HepG2 (cell line): Measurements from ENCODE around the gene SVOP. TPM values are rescaled to one million over a fixed set of nuclear protein-coding genes. Genes with fewer than 3 reads are reported as not detected.

ENCODE experiments used
- FLYWCH1 ChIP-seq: sonication (generic); formaldehyde crosslinking; IDR thresholded peaks from 2 replicates; pipeline ENCODE4 v1.8.1; 2023; ENCODE audit warnings: mild to moderate bottlenecking, missing genetic modification reagents
- GATAD1 ChIP-seq: IDR thresholded peaks from 2 replicates; pipeline ENCODE4 v1.6.1; 2016; ENCODE audit warnings: missing genetic modification reagents, missing compliant biosample characterization
- IKZF1 ChIP-seq: fragments of 450-650 bp; IDR thresholded peaks from 2 replicates; pipeline ENCODE4 v1.7.1; 2016
- JDP2 ChIP-seq: sonication (generic); formaldehyde crosslinking; IDR thresholded peaks from 2 replicates; pipeline ENCODE4 v1.8.1; 2022; ENCODE audit warnings: missing genetic modification reagents, borderline replicate concordance
- KMT2B ChIP-seq: IDR thresholded peaks from 2 replicates; pipeline ENCODE4 v1.6.1; 2016; ENCODE audit warnings: missing genetic modification reagents, missing compliant biosample characterization
- MXD4 ChIP-seq: IDR thresholded peaks from 2 replicates; pipeline ENCODE4 v1.6.1; 2016; ENCODE audit warnings: mild to moderate bottlenecking, missing biosample characterization, missing genetic modification reagents
- PCBP2 ChIP-seq: fragments of 200-400 bp; formaldehyde crosslinking; optimal IDR thresholded peaks from 2 replicates; pipeline ENCODE3; 2018; ENCODE audit warnings: low read length, low read depth; ENCODE audit not compliant: poor library complexity, severe bottlenecking
- REL ChIP-seq: sonication (generic); formaldehyde crosslinking; conservative IDR thresholded peaks from 2 replicates; pipeline ENCODE4 v1.8.0; 2022; ENCODE audit warnings: mild to moderate bottlenecking, missing genetic modification reagents, moderate library complexity
- REXO4 ChIP-seq: sonication (generic); formaldehyde crosslinking; IDR thresholded peaks from 2 replicates; pipeline ENCODE4 v1.8.0; 2022; ENCODE audit warnings: missing genetic modification reagents, mild to moderate bottlenecking, borderline replicate concordance
- ZMYM3 ChIP-seq: sonication (generic); formaldehyde crosslinking; IDR thresholded peaks from 2 replicates; pipeline ENCODE4 v1.5.1; 2020; ENCODE audit warnings: mild to moderate bottlenecking, missing genetic modification reagents
- ZNF253 ChIP-seq: sonication (generic); formaldehyde crosslinking; IDR thresholded peaks from 2 replicates; pipeline ENCODE4 v1.8.0; 2022; ENCODE audit warnings: mild to moderate bottlenecking, missing genetic modification reagents, borderline replicate concordance
- ZNF33A ChIP-seq: sonication (generic); formaldehyde crosslinking; IDR thresholded peaks from 2 replicates; pipeline ENCODE4 v1.5.1; 2020; ENCODE audit warnings: missing genetic modification reagents, mild to moderate bottlenecking, moderate library complexity, borderline replicate concordance
- ZNF678 ChIP-seq: sonication (generic); formaldehyde crosslinking; IDR thresholded peaks from 2 replicates; pipeline ENCODE4 v1.4.0; 2020; ENCODE audit warnings: mild to moderate bottlenecking, missing genetic modification reagents
- polyA plus RNA-seq, 8 experiments: library from polyadenylated mRNA; depleted of rRNA in 3 of 8; stranded (reverse) in 7 of 8; unstranded in 1 of 8; fragments of >200 nt; fragmentation: Illumina TruSeq in 4 of 8; extraction: Trizol in 4 of 8; gene quantifications; 2 replicates each; pipeline versions ENCODE4 v1.2.1 to v1.2.3, GENCODE V29; 2011 to 2016; ENCODE audit warnings: low read depth in 4 of 8, missing spikeins in 1 of 8, mixed read lengths in 1 of 8; ENCODE audit not compliant: insufficient read depth in 1 of 8
- total RNA-seq, 5 experiments: library from RNA; depleted of rRNA; stranded (reverse); fragments of >200 nt; fragmentation: Illumina TruSeq; extraction: Trizol; gene quantifications; 2 replicates each; pipeline ENCODE4 v1.2.3, GENCODE V29; 2016; ENCODE audit warnings: low read depth in 1 of 5
- TF ChIP-seq, protein P1 (sequence below): sonication (generic); formaldehyde crosslinking; IDR thresholded peaks from 2 replicates; pipeline ENCODE4 v1.4.0; 2020; ENCODE audit warnings: missing genetic modification reagents, borderline replicate concordance
- TF ChIP-seq, protein P2 (sequence below): IDR thresholded peaks from 2 replicates; pipeline ENCODE4 v1.6.1; 2016; ENCODE audit warnings: missing genetic modification reagents, missing compliant biosample characterization
- TF ChIP-seq, protein P3 (sequence below): sonication (generic); formaldehyde crosslinking; IDR thresholded peaks from 2 replicates; pipeline ENCODE4 v1.4.0; 2020; ENCODE audit warnings: missing genetic modification reagents
- TF ChIP-seq, protein P4 (sequence below): sonication (generic); formaldehyde crosslinking; IDR thresholded peaks from 2 replicates; pipeline ENCODE4 v1.8.0; 2022; ENCODE audit warnings: mild to moderate bottlenecking, missing genetic modification reagents, moderate library complexity
- TF ChIP-seq, protein P5 (sequence below): sonication (generic); formaldehyde crosslinking; IDR thresholded peaks from 2 replicates; pipeline ENCODE4 v1.5.1; 2020; ENCODE audit warnings: missing genetic modification reagents, mild to moderate bottlenecking, borderline replicate concordance

SVOP gene
- total and polyA plus RNA-seq, 2 of the 13 experiments (the other 11 are each of a cell fraction or from before 2014, with no cell fraction given) = not detected

DNA sequence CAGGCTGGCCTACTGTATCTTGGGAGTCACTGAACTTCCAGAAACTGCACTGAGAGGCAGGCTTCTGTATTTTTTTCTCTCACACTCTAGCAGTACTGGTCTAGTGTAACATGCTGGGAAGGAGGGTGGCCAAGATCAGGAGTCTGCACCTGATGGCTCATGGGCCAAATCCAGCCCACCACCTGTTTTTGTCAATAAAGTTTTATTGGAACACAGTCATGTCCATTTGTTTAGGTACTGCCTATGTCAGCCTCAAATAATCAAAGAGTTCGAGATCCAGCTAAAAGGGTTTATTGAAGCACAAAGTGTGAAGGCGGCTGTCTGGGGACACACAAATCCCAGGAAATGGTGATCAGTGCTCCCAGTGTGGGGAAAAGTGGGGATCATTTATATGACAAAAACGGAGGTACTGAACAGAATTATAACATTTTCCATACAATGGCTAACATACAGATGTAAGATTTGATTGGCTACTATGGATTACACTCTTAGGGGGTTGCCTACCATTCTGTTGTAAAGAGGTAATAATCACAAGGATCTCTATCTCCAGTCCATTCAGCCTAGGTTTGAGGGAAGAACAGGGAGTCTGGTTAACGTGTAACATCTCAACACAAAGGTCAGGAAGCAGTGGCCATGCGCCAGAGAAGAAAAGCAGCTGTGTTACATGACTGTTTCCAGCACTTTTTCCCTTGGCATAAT is 44.4 kb upstream of the SVOP start (continued):
- TF ChIP-seq, protein P1, sequence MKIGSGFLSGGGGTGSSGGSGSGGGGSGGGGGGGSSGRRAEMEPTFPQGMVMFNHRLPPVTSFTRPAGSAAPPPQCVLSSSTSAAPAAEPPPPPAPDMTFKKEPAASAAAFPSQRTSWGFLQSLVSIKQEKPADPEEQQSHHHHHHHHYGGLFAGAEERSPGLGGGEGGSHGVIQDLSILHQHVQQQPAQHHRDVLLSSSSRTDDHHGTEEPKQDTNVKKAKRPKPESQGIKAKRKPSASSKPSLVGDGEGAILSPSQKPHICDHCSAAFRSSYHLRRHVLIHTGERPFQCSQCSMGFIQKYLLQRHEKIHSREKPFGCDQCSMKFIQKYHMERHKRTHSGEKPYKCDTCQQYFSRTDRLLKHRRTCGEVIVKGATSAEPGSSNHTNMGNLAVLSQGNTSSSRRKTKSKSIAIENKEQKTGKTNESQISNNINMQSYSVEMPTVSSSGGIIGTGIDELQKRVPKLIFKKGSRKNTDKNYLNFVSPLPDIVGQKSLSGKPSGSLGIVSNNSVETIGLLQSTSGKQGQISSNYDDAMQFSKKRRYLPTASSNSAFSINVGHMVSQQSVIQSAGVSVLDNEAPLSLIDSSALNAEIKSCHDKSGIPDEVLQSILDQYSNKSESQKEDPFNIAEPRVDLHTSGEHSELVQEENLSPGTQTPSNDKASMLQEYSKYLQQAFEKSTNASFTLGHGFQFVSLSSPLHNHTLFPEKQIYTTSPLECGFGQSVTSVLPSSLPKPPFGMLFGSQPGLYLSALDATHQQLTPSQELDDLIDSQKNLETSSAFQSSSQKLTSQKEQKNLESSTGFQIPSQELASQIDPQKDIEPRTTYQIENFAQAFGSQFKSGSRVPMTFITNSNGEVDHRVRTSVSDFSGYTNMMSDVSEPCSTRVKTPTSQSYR (CRISPR knock-in tag) = no peak
- TF ChIP-seq REXO4 (CRISPR knock-in tag) (no peak), ZNF33A (CRISPR knock-in tag) (no peak), IKZF1 (no peak), MXD4 (no peak), GATAD1 (CRISPR knock-in tag) (peak; percentile 32; the same call in 1 of the 2 replicates), ZNF253 (CRISPR knock-in tag) (no peak), ZNF678 (CRISPR knock-in tag) (no peak), FLYWCH1 (CRISPR knock-in tag) (no peak), KMT2B (CRISPR knock-in tag) (no peak), ZMYM3 (CRISPR knock-in tag) (no peak), JDP2 (CRISPR knock-in tag) (no peak), REL (no peak), PCBP2 (no peak)
- TF ChIP-seq, protein P2, sequence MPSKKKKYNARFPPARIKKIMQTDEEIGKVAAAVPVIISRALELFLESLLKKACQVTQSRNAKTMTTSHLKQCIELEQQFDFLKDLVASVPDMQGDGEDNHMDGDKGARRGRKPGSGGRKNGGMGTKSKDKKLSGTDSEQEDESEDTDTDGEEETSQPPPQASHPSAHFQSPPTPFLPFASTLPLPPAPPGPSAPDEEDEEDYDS = peak; percentile 47; the same call in 1 of the 2 replicates
- TF ChIP-seq, protein P3, sequence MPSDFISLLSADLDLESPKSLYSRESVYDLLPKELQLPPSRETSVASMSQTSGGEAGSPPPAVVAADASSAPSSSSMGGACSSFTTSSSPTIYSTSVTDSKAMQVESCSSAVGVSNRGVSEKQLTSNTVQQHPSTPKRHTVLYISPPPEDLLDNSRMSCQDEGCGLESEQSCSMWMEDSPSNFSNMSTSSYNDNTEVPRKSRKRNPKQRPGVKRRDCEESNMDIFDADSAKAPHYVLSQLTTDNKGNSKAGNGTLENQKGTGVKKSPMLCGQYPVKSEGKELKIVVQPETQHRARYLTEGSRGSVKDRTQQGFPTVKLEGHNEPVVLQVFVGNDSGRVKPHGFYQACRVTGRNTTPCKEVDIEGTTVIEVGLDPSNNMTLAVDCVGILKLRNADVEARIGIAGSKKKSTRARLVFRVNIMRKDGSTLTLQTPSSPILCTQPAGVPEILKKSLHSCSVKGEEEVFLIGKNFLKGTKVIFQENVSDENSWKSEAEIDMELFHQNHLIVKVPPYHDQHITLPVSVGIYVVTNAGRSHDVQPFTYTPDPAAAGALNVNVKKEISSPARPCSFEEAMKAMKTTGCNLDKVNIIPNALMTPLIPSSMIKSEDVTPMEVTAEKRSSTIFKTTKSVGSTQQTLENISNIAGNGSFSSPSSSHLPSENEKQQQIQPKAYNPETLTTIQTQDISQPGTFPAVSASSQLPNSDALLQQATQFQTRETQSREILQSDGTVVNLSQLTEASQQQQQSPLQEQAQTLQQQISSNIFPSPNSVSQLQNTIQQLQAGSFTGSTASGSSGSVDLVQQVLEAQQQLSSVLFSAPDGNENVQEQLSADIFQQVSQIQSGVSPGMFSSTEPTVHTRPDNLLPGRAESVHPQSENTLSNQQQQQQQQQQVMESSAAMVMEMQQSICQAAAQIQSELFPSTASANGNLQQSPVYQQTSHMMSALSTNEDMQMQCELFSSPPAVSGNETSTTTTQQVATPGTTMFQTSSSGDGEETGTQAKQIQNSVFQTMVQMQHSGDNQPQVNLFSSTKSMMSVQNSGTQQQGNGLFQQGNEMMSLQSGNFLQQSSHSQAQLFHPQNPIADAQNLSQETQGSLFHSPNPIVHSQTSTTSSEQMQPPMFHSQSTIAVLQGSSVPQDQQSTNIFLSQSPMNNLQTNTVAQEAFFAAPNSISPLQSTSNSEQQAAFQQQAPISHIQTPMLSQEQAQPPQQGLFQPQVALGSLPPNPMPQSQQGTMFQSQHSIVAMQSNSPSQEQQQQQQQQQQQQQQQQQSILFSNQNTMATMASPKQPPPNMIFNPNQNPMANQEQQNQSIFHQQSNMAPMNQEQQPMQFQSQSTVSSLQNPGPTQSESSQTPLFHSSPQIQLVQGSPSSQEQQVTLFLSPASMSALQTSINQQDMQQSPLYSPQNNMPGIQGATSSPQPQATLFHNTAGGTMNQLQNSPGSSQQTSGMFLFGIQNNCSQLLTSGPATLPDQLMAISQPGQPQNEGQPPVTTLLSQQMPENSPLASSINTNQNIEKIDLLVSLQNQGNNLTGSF (CRISPR knock-in tag) = no peak
- TF ChIP-seq, protein P4, sequence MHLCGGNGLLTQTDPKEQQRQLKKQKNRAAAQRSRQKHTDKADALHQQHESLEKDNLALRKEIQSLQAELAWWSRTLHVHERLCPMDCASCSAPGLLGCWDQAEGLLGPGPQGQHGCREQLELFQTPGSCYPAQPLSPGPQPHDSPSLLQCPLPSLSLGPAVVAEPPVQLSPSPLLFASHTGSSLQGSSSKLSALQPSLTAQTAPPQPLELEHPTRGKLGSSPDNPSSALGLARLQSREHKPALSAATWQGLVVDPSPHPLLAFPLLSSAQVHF (CRISPR knock-in tag) = no peak
- TF ChIP-seq, protein P5, sequence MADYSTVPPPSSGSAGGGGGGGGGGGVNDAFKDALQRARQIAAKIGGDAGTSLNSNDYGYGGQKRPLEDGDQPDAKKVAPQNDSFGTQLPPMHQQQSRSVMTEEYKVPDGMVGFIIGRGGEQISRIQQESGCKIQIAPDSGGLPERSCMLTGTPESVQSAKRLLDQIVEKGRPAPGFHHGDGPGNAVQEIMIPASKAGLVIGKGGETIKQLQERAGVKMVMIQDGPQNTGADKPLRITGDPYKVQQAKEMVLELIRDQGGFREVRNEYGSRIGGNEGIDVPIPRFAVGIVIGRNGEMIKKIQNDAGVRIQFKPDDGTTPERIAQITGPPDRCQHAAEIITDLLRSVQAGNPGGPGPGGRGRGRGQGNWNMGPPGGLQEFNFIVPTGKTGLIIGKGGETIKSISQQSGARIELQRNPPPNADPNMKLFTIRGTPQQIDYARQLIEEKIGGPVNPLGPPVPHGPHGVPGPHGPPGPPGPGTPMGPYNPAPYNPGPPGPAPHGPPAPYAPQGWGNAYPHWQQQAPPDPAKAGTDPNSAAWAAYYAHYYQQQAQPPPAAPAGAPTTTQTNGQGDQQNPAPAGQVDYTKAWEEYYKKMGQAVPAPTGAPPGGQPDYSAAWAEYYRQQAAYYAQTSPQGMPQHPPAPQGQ (CRISPR knock-in tag) = no peak
